CD4-positive, alpha-beta T cell treated with Interleukin-6 for 4 hours (primary cell): ENCODE results near the gene SDF4.

ENCODE experiments used
- DNase-seq: peaks from one replicate; pipeline ENCODE4 v3.0.0-alpha.2; 2020; ENCODE audit warnings: mixed read lengths

The SDF4 gene

GRCh38 chr1:1226566-1227362, 5.0 kb downstream of the SDF4 start:
- no peak for DNase-seq

- DNase-seq: no peak
Observed at GRCh38 chr1:1225913-1226312, 5.9 kb downstream of the SDF4 start.

GRCh38 chr1:1225238-1225845, 6.5 kb downstream of the SDF4 start:
- no peak for DNase-seq

GRCh38 chr1:1223891-1224290, 7.9 kb downstream of the SDF4 start:
- no peak for DNase-seq

- no peak for DNase-seq
Observed at GRCh38 chr1:1223321-1223720, 8.5 kb downstream of the SDF4 start.

GRCh38 chr1:1222575-1223225, 9.1 kb downstream of the SDF4 start:
- DNase-seq: no peak

- DNase-seq: no peak
Observed at GRCh38 chr1:1221887-1222574, 9.8 kb downstream of the SDF4 start.

- no peak for DNase-seq
Observed at GRCh38 chr1:1220197-1220596, 11.6 kb downstream of the SDF4 start.

GRCh38 chr1:1219341-1219740, 12.5 kb downstream of the SDF4 start:
- DNase-seq: peak; percentile 53

- DNase-seq: no peak
Observed at GRCh38 chr1:1218524-1219200, 13.1 kb downstream of the SDF4 start.

- peak; percentile 28 for DNase-seq
Observed at GRCh38 chr1:1217621-1218523, 13.9 kb downstream of the SDF4 start.

GRCh38 chr1:1216770-1217620, 14.8 kb downstream of the SDF4 start:
- peak; percentile 51 for DNase-seq

- no peak for DNase-seq
Observed at GRCh38 chr1:1215881-1216605, 15.8 kb downstream of the SDF4 start.

- DNase-seq: no peak
Observed at GRCh38 chr1:1215080-1215676, 16.6 kb downstream of the SDF4 start.

GRCh38 chr1:1213345-1214265, 18.2 kb downstream of the SDF4 start, which contains the start of gene TNFRSF4:
TSS of gene TNFRSF4 (minus strand) at chr1:1214153. CDS start at chr1:1214127, 26 bp downstream.
- DNase-seq: peak; percentile 38

GRCh38 chr1:1212780-1213344, 18.9 kb downstream of the SDF4 start:
- peak; percentile 53 for DNase-seq

- DNase-seq: no peak
Observed at GRCh38 chr1:1211541-1212441, 20.0 kb downstream of the SDF4 start.
